Stomach (tissue), 4 donors: ENCODE data around the gene NCK1.

ENCODE experiments used
- EP300 ChIP-seq: sonication (generic); formaldehyde crosslinking; IDR thresholded peaks from one replicate; pipeline ENCODE4 v1.6.1; 2017; ENCODE audit warnings: antibody characterized with exemption
- POLR2A ChIP-seq, 4 donors: fragments of 450-650 bp; IDR thresholded peaks; one replicate each; pipeline ENCODE4 v1.6.1; 2016; ENCODE audit warnings: antibody characterized with exemption in 4 of 4, control low read depth in 2 of 4, mild to moderate bottlenecking in 1 of 4, moderate library complexity in 1 of 4
- POLR2AphosphoS5 ChIP-seq, 3 donors: sonication (generic); formaldehyde crosslinking; IDR thresholded peaks; one replicate each; pipeline ENCODE4 v1.6.1; 2016; ENCODE audit warnings: antibody characterized with exemption in 3 of 3
- TF ChIP-seq, protein P1 (sequence below), 7 experiments: fragments of 450-650 bp in 4 of 7; fragments of 200-600 bp in 3 of 7; sonication (generic) in 3 of 7; IDR thresholded peaks; one replicate each; pipeline ENCODE4 v1.5.1; 2016 to 2019; ENCODE audit warnings: antibody characterized with exemption in 7 of 7, control low read depth in 2 of 7, mild to moderate bottlenecking in 1 of 7

- TF ChIP-seq, protein P1, sequence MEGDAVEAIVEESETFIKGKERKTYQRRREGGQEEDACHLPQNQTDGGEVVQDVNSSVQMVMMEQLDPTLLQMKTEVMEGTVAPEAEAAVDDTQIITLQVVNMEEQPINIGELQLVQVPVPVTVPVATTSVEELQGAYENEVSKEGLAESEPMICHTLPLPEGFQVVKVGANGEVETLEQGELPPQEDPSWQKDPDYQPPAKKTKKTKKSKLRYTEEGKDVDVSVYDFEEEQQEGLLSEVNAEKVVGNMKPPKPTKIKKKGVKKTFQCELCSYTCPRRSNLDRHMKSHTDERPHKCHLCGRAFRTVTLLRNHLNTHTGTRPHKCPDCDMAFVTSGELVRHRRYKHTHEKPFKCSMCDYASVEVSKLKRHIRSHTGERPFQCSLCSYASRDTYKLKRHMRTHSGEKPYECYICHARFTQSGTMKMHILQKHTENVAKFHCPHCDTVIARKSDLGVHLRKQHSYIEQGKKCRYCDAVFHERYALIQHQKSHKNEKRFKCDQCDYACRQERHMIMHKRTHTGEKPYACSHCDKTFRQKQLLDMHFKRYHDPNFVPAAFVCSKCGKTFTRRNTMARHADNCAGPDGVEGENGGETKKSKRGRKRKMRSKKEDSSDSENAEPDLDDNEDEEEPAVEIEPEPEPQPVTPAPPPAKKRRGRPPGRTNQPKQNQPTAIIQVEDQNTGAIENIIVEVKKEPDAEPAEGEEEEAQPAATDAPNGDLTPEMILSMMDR (IDR thresholded peaks at IDR 0.05): no peak
- TF ChIP-seq EP300 (no peak), POLR2AphosphoS5 (IDR thresholded peaks at IDR 0.05) (no peak), POLR2A (IDR thresholded peaks at IDR 0.05) (no peak)
Measured at GRCh38 chr3:136979204-136979603, 117.2 kb downstream of the NCK1 start.
